WI38 (cell line): ENCODE results near the gene CDC42SE2.

Experiments
- H3K4me3 ChIP-seq: 2 replicates; pipeline ENCODE4 v1.5.1; 2011; ENCODE audit warnings: low read depth, mild to moderate bottlenecking, control low read depth, low read length
- TF ChIP-seq, protein P1 (sequence below): IDR thresholded peaks from 2 replicates; pipeline ENCODE4 v1.5.1; 2012; ENCODE audit warnings: low read depth, mild to moderate bottlenecking, control low read depth, low read length

Gene CDC42SE2

GRCh38 chr5:131363811-131364506, 100.1 kb downstream of the CDC42SE2 start:
- TF ChIP-seq, protein P1, sequence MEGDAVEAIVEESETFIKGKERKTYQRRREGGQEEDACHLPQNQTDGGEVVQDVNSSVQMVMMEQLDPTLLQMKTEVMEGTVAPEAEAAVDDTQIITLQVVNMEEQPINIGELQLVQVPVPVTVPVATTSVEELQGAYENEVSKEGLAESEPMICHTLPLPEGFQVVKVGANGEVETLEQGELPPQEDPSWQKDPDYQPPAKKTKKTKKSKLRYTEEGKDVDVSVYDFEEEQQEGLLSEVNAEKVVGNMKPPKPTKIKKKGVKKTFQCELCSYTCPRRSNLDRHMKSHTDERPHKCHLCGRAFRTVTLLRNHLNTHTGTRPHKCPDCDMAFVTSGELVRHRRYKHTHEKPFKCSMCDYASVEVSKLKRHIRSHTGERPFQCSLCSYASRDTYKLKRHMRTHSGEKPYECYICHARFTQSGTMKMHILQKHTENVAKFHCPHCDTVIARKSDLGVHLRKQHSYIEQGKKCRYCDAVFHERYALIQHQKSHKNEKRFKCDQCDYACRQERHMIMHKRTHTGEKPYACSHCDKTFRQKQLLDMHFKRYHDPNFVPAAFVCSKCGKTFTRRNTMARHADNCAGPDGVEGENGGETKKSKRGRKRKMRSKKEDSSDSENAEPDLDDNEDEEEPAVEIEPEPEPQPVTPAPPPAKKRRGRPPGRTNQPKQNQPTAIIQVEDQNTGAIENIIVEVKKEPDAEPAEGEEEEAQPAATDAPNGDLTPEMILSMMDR, result no peak
- H3K4me3 ChIP-seq, result no peak overlapping the region

GRCh38 chr5:131364507-131365050, 100.7 kb downstream of the CDC42SE2 start:
- no peak overlapping the region for H3K4me3 ChIP-seq
- TF ChIP-seq, protein P1, result no peak

GRCh38 chr5:131366428-131366827, 102.6 kb downstream of the CDC42SE2 start:
- TF ChIP-seq, protein P1, result no peak

GRCh38 chr5:131367219-131367860, 103.5 kb downstream of the CDC42SE2 start:
- no peak overlapping the region for H3K4me3 ChIP-seq
- TF ChIP-seq, protein P1, result no peak

More at GRCh38 chr5:131366428-131366827, 102.6 kb downstream of the CDC42SE2 start:
- no peak overlapping the region for H3K4me3 ChIP-seq

DNA sequence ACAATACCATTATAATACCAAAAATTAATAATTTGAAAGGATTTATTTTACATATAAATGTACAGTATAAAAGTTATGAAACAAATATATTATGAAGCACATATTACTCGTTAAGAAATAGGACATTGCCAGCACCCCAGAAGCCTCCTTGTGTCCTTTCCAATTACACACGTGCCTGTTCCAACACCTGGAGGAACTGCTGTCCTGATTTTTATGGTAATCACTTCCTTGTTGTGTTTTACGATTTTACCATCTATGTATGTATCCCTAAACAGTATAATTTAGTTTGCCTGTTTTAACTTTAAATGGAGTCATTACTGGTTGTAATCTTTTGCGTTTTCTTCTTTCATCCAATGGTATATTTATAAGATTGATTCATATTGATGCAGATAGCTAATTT, 105.0 kb downstream of the CDC42SE2 start:
- TF ChIP-seq, protein P1, result no peak
- no peak overlapping the region for H3K4me3 ChIP-seq

DNA sequence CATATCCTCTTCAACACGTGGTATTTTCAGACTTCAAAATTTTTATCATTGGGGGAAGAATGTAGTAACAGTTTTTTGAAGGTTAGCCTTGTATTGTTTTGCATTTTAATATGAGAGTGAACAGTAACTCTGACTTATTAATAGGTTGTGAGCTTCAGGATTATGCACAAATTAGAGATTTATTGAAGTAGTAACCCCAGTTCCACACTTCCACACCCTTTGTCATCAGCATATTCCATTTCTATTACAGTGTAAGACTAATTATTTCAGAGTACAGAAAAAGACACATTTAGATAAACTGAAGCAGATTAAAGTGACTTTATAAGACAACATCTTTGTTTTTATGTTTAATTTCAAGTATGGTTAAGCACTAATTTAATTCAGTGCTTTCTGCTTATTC, 105.7 kb downstream of the CDC42SE2 start:
- TF ChIP-seq, protein P1, result no peak
- H3K4me3 ChIP-seq, result no peak overlapping the region

DNA sequence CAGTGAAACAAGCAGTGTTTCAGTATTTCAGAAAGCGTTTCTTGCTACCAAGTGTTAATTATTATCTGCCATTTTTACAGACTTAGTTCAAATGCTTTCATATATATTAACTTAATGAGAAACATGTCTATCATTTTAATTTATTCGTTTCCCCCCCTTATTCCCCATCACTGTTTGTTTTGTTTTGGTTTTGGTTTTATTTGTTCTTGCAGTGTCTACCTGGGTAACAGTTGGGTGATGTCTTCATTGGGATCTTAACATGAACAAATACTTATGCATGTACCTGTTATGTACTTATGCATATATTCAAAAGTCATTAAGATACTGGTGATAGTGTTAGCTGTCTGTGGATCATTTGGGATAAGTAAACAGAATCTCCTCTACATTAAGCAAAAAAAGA, 108.0 kb downstream of the CDC42SE2 start:
- H3K4me3 ChIP-seq, result no peak overlapping the region
- TF ChIP-seq, protein P1, result no peak
